HEK293 (cell line): ENCODE measurements around the gene GPR35.
A peak's percentile ranks its signal among the peaks of the same experiment; 100 is the strongest.

Experiments
- CTCF ChIA-PET: fragments of 350-600 bp; formaldehyde crosslinking; extraction: SDS; loops from one replicate; lab custom pipeline; 2021; ENCODE audit warnings: antibody characterized with exemption; lab: Yijun Ruan, JAX
- POLR2A ChIA-PET: fragments of 300-600 bp; formaldehyde crosslinking; extraction: SDS; loops from one replicate; lab custom pipeline; 2020; ENCODE audit warnings: antibody characterized with exemption, inconsistent platforms; lab: Yijun Ruan, JAX
- H3K27ac ChIP-seq: fragments of 200-500 bp; sonication (Bioruptor generic); 2 replicates; pipeline ENCODE4 v1.5.1; 2014; ENCODE audit warnings: low read depth, low read length, control low read depth, inconsistent platforms; ENCODE audit errors: extremely low read depth
- H3K36me3 ChIP-seq, 2 experiments: fragments of 200-500 bp in 1 of 2; sonication (Bioruptor generic) in 1 of 2; 1 replicate in 1 of 2; 2 replicates in 1 of 2; pipeline ENCODE4 v1.5.1; 2014 to 2017; ENCODE audit warnings: inconsistent platforms in 2 of 2, low read length in 2 of 2; ENCODE audit not compliant: control insufficient read depth in 2 of 2, insufficient read depth in 1 of 2
- H3K4me1 ChIP-seq: fragments of 200-500 bp; sonication (Bioruptor generic); 2 replicates; pipeline ENCODE4 v1.5.1; 2014; ENCODE audit warnings: mild to moderate bottlenecking, low read length, inconsistent platforms; ENCODE audit not compliant: control insufficient read depth, insufficient read depth
- H3K4me3 ChIP-seq: 2 replicates; pipeline ENCODE4 v1.5.1; 2011; ENCODE audit warnings: low read depth, mild to moderate bottlenecking, control low read depth, low read length, moderate library complexity
- H3K9me3 ChIP-seq: fragments of 200-500 bp; sonication (Bioruptor generic); 2 replicates; pipeline ENCODE4 v1.5.1; 2014; ENCODE audit warnings: low read depth, low read length, inconsistent platforms; ENCODE audit not compliant: control insufficient read depth, insufficient read depth
- GLIS1 ChIP-seq: fragments of 450-650 bp; formaldehyde crosslinking; IDR thresholded peaks from 2 replicates; pipeline ENCODE4 v1.5.1; 2016; ENCODE audit warnings: missing biosample characterization, missing genetic modification characterization
- WT1 ChIP-seq: fragments of 450-650 bp; formaldehyde crosslinking; IDR thresholded peaks from 2 replicates; pipeline ENCODE4 v1.5.1; 2016; ENCODE audit warnings: missing biosample characterization, missing genetic modification characterization
- ZBTB10 ChIP-seq: fragments of 450-650 bp; formaldehyde crosslinking; IDR thresholded peaks from 2 replicates; pipeline ENCODE4 v1.5.1; 2016; ENCODE audit warnings: missing biosample characterization, missing genetic modification characterization
- ZBTB11 ChIP-seq: fragments of 450-650 bp; formaldehyde crosslinking; conservative IDR thresholded peaks from 2 replicates; pipeline ENCODE4 v1.5.1; 2016; ENCODE audit warnings: low read depth, missing biosample characterization, missing genetic modification characterization
- ZBTB8A ChIP-seq: fragments of 450-650 bp; formaldehyde crosslinking; IDR thresholded peaks from 2 replicates; pipeline ENCODE4 v1.5.1; 2016; ENCODE audit warnings: missing biosample characterization, missing genetic modification characterization
- ZNF341 ChIP-seq: fragments of 450-650 bp; formaldehyde crosslinking; IDR thresholded peaks from 2 replicates; pipeline ENCODE4; 2016; ENCODE audit warnings: low read depth, missing biosample characterization, missing genetic modification characterization
- ZNF398 ChIP-seq: fragments of 450-650 bp; formaldehyde crosslinking; IDR thresholded peaks from 2 replicates; pipeline ENCODE4 v1.5.1; 2017; ENCODE audit warnings: missing biosample characterization, missing genetic modification characterization
- ZNF555 ChIP-seq: fragments of 450-650 bp; formaldehyde crosslinking; conservative IDR thresholded peaks from 2 replicates; pipeline ENCODE4 v1.5.1; 2017; ENCODE audit warnings: missing biosample characterization, mild to moderate bottlenecking, missing genetic modification characterization, inconsistent platforms
- ZNF692 ChIP-seq: fragments of 450-650 bp; formaldehyde crosslinking; IDR thresholded peaks from 2 replicates; pipeline ENCODE4 v1.5.1; 2016; ENCODE audit warnings: missing biosample characterization, missing genetic modification characterization
- ZNF707 ChIP-seq: fragments of 450-650 bp; formaldehyde crosslinking; IDR thresholded peaks from 2 replicates; pipeline ENCODE4 v1.5.1; 2016; ENCODE audit warnings: missing biosample characterization, missing genetic modification characterization
- ZXDB ChIP-seq: fragments of 450-650 bp; formaldehyde crosslinking; IDR thresholded peaks from 2 replicates; pipeline ENCODE4 v1.5.1; 2016; ENCODE audit warnings: missing biosample characterization, missing genetic modification characterization
- TF ChIP-seq, protein P1 (sequence below): fragments of 450-650 bp; formaldehyde crosslinking; IDR thresholded peaks from 2 replicates; pipeline ENCODE4 v1.5.1; 2017; ENCODE audit warnings: missing biosample characterization, missing genetic modification characterization
- TF ChIP-seq, protein P2 (sequence below): fragments of 450-650 bp; formaldehyde crosslinking; IDR thresholded peaks from 2 replicates; pipeline ENCODE4 v1.5.1; 2016; ENCODE audit warnings: missing biosample characterization, missing genetic modification characterization, low read depth

Gene GPR35

GRCh38 chr2:240659883-240660282 lies 34.6 kb downstream of the GPR35 start (continued):
- TF ChIP-seq ZBTB11 (tag by site-specific recombination) (peak; percentile 52), ZBTB8A (tag by site-specific recombination) (peak; percentile 39; the same call in 1 of the 2 replicates), ZNF555 (tag by site-specific recombination) (peak; percentile 53)

DNA sequence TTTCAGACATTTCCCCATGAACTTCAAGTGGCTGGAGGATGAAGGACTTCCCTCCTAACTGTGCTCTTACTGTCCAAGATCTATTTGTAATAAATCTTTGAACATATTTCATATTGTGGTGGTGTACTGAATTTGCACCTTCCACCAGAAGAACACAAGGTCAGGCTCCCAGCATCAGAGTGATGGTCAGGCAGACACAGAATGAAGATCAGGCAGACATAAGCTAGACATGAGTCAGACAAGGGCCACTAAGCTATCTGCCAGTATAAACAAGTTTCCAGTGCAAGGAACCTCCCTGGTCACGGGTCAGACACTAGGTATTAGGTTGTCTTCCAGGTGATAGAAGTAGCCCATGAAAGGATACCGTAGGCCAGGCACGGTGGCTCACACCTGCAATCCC lies 37.4 kb downstream of the GPR35 start:
- Histone ChIP-seq H3K36me3 (no peaks in the 10 kb centered on the region), H3K4me3 (no peak overlapping the region), H3K9me3 (no peaks in the 10 kb centered on the region), H3K27ac (no peak overlapping the region), H3K4me1 (no peaks in the 10 kb centered on the region)
- ChIA-PET CTCF (no interaction called here), POLR2A (no interaction called here)
- TF ChIP-seq ZXDB (no peak), GLIS1 (tag by site-specific recombination) (no peak), ZNF398 (tag by site-specific recombination) (no peak), ZNF341 (no peak), ZBTB10 (tag by site-specific recombination) (no peak), ZNF692 (tag by site-specific recombination) (no peak)
- TF ChIP-seq, protein P1, sequence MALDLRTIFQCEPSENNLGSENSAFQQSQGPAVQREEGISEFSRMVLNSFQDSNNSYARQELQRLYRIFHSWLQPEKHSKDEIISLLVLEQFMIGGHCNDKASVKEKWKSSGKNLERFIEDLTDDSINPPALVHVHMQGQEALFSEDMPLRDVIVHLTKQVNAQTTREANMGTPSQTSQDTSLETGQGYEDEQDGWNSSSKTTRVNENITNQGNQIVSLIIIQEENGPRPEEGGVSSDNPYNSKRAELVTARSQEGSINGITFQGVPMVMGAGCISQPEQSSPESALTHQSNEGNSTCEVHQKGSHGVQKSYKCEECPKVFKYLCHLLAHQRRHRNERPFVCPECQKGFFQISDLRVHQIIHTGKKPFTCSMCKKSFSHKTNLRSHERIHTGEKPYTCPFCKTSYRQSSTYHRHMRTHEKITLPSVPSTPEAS (tag by site-specific recombination): no peak

- Histone ChIP-seq H3K9me3 (no peaks in the 10 kb centered on the region), H3K27ac (no peak overlapping the region), H3K4me1 (no peaks in the 10 kb centered on the region), H3K36me3 (no peaks in the 10 kb centered on the region), H3K4me3 (no peak overlapping the region)
- TF ChIP-seq, protein P2, sequence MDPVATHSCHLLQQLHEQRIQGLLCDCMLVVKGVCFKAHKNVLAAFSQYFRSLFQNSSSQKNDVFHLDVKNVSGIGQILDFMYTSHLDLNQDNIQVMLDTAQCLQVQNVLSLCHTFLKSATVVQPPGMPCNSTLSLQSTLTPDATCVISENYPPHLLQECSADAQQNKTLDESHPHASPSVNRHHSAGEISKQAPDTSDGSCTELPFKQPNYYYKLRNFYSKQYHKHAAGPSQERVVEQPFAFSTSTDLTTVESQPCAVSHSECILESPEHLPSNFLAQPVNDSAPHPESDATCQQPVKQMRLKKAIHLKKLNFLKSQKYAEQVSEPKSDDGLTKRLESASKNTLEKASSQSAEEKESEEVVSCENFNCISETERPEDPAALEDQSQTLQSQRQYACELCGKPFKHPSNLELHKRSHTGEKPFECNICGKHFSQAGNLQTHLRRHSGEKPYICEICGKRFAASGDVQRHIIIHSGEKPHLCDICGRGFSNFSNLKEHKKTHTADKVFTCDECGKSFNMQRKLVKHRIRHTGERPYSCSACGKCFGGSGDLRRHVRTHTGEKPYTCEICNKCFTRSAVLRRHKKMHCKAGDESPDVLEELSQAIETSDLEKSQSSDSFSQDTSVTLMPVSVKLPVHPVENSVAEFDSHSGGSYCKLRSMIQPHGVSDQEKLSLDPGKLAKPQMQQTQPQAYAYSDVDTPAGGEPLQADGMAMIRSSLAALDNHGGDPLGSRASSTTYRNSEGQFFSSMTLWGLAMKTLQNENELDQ (tag by site-specific recombination): no peak
- no peak for TF ChIP-seq WT1 (tag by site-specific recombination)
- TF ChIP-seq ZNF707 (tag by site-specific recombination): no peak
- CTCF ChIA-PET: no interaction called here
- POLR2A ChIA-PET: no interaction called here
Observed at GRCh38 chr2:240663546-240664190, 38.4 kb downstream of the GPR35 start.
